ENCODE data around the gene LMX1A.

The LMX1A gene

DNA sequence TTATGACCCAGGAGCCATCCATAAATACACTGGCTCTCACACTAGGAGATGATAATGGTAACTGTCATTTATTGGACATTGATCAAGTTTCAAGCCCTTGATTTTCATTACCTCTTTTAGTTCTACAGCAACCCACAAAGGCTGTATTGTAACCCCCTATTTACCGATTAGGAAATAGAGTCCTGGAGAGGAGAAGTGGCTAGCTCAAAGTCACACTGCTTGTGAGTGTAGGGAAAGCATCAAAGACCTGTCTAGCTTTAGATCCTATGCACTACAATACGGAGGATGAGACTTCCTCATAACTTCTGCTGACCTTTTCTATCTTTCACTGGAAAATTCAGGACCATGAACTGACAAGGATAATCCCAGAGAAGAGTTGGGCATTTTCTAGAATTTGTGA lies 115.2 kb downstream of the LMX1A start:
- no peak overlapping the region for H3K4ac ChIP-seq (ENCODE audit: low read depth in 1 of 2, low read length in 2 of 2)
- H3K4me2 ChIP-seq (ENCODE audit: low read length, poor library complexity, severe bottlenecking), result no peak overlapping the region
- no peak overlapping the region for H3K18ac ChIP-seq (ENCODE audit: low read depth in 1 of 2, low read length in 2 of 2)
- no peak overlapping the region for H2BK12ac ChIP-seq (ENCODE audit: low read length in 2 of 2)
- WGBS, result 100% methylated on average over 1 of the region's 2 CpGs
- H3K23ac ChIP-seq (ENCODE audit: low read length in 2 of 2), result no peak overlapping the region
- H2BK5ac ChIP-seq (ENCODE audit: low read depth, low read length, poor library complexity, severe bottlenecking), result no peak overlapping the region
- no peaks in the 10 kb centered on the region for H3K4me1 ChIP-seq (ENCODE audit: control insufficient read depth, insufficient read depth, low read depth, low read length)
- no peak overlapping the region for H3K4me3 ChIP-seq (ENCODE audit: insufficient read depth in 1 of 2, low read depth in 1 of 2, low read length in 2 of 2)
- no peak overlapping the region for H3K14ac ChIP-seq (ENCODE audit: low read length in 2 of 2)
- H2AK5ac ChIP-seq (ENCODE audit: low read length, severe bottlenecking), result no peak overlapping the region
- no peak overlapping the region for H2BK15ac ChIP-seq (ENCODE audit: low read depth, poor library complexity, severe bottlenecking)
- H4K91ac ChIP-seq (ENCODE audit: low read length), result no peak overlapping the region
- H3K27ac ChIP-seq (ENCODE audit: low read length, poor library complexity, severe bottlenecking), result no peak overlapping the region
- no peak overlapping the region for H3K9ac ChIP-seq (ENCODE audit: low read length)
- H3K27me3 ChIP-seq (ENCODE audit: control insufficient read depth in 1 of 2, insufficient read depth in 1 of 2, low read length in 2 of 2), result peaks cover 8 to 28% of the 10 kb centered on the region in 2 experiments
- no peaks in the 10 kb centered on the region for H3K36me3 ChIP-seq (ENCODE audit: control insufficient read depth in 1 of 2, insufficient read depth in 2 of 2, low read depth in 1 of 2, low read length in 2 of 2)
- no peaks in the 10 kb centered on the region for H3K9me3 ChIP-seq (ENCODE audit: control insufficient read depth, low read length)
- DNase-seq, result no peak
- H3K79me1 ChIP-seq (replicated peaks; ENCODE audit: low read length, poor library complexity, severe bottlenecking), result no peaks in the 10 kb centered on the region
- H4K8ac ChIP-seq (ENCODE audit: low read length), result no peak overlapping the region
- no peak overlapping the region for H2AFZ ChIP-seq (ENCODE audit: low read depth, low read length)
- no peak overlapping the region for H2BK120ac ChIP-seq (ENCODE audit: low read depth, low read length)

DNA sequence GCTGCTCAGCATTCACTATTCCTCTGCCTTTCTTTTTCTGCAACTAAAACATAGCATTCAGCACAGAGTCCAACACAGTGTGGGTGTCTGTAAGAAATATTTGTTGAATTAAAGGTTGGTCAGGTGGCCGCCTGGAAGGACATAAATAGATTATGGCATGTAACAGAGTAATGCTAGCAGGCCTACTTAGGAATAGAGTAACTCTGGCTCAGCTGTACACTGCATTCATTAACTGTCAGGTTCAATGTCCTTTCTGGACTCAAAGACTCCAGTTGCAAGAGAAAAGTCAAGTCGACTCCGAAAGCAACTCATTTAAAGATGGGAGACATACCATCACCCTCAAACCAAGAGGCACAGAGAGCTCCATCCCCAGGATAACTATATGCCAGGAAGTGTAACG lies 116.0 kb downstream of the LMX1A start:
- H2AK5ac ChIP-seq (ENCODE audit: low read length, severe bottlenecking), result no peak overlapping the region
- no peak overlapping the region for H3K23ac ChIP-seq (ENCODE audit: low read length in 2 of 2)
- WGBS, result 31% methylated on average over 3 of the region's 4 CpGs
- no peak overlapping the region for H2BK15ac ChIP-seq (ENCODE audit: low read depth, poor library complexity, severe bottlenecking)
- no peak overlapping the region for H2AFZ ChIP-seq (ENCODE audit: low read depth, low read length)
- H3K27ac ChIP-seq (ENCODE audit: low read length, poor library complexity, severe bottlenecking), result no peak overlapping the region
- no peak for DNase-seq
- H3K9me3 ChIP-seq (ENCODE audit: control insufficient read depth, low read length), result no peaks in the 10 kb centered on the region
- H3K4ac ChIP-seq (ENCODE audit: low read depth in 1 of 2, low read length in 2 of 2), result no peak overlapping the region
- H3K14ac ChIP-seq (ENCODE audit: low read length in 2 of 2), result no peak overlapping the region
- no peak overlapping the region for H3K4me3 ChIP-seq (ENCODE audit: insufficient read depth in 1 of 2, low read depth in 1 of 2, low read length in 2 of 2)
- H2BK12ac ChIP-seq (ENCODE audit: low read length in 2 of 2), result no peak overlapping the region
- H3K9ac ChIP-seq (ENCODE audit: low read length), result no peak overlapping the region
- no peak overlapping the region for H4K8ac ChIP-seq (ENCODE audit: low read length)
- peaks cover 16 to 36% of the 10 kb centered on the region in 2 experiments for H3K27me3 ChIP-seq (ENCODE audit: control insufficient read depth in 1 of 2, insufficient read depth in 1 of 2, low read length in 2 of 2)
- no peaks in the 10 kb centered on the region for H3K79me1 ChIP-seq (replicated peaks; ENCODE audit: low read length, poor library complexity, severe bottlenecking)
- H3K4me1 ChIP-seq (ENCODE audit: control insufficient read depth, insufficient read depth, low read depth, low read length), result peaks cover under 1% of the 10 kb centered on the region
- no peaks in the 10 kb centered on the region for H3K36me3 ChIP-seq (ENCODE audit: control insufficient read depth in 1 of 2, insufficient read depth in 2 of 2, low read depth in 1 of 2, low read length in 2 of 2)
- H3K18ac ChIP-seq (ENCODE audit: low read depth in 1 of 2, low read length in 2 of 2), result no peak overlapping the region
- no peak overlapping the region for H3K4me2 ChIP-seq (ENCODE audit: low read length, poor library complexity, severe bottlenecking)
- no peak overlapping the region for H4K91ac ChIP-seq (ENCODE audit: low read length)
- no peak overlapping the region for H2BK5ac ChIP-seq (ENCODE audit: low read depth, low read length, poor library complexity, severe bottlenecking)
- no peak overlapping the region for H2BK120ac ChIP-seq (ENCODE audit: low read depth, low read length)

- H3K4ac ChIP-seq (ENCODE audit: low read depth in 1 of 2, low read length in 2 of 2), result no peak overlapping the region
- H4K8ac ChIP-seq (ENCODE audit: low read length), result no peak overlapping the region
- H3K4me2 ChIP-seq (ENCODE audit: low read length, poor library complexity, severe bottlenecking), result no peak overlapping the region
- no peak overlapping the region for H3K14ac ChIP-seq (ENCODE audit: low read length in 2 of 2)
- no peak overlapping the region for H3K23ac ChIP-seq (ENCODE audit: low read length in 2 of 2)
- no peak overlapping the region for H2BK12ac ChIP-seq (ENCODE audit: low read length in 2 of 2)
- H2BK120ac ChIP-seq (ENCODE audit: low read depth, low read length), result no peak overlapping the region
- 42% methylated on average over 2 of the region's 2 CpGs for whole genome bisulfite sequencing
- no peak overlapping the region for H4K91ac ChIP-seq (ENCODE audit: low read length)
- H2AK5ac ChIP-seq (ENCODE audit: low read length, severe bottlenecking), result no peak overlapping the region
- H2BK5ac ChIP-seq (ENCODE audit: low read depth, low read length, poor library complexity, severe bottlenecking), result no peak overlapping the region
- no peak overlapping the region for H3K27ac ChIP-seq (ENCODE audit: low read length, poor library complexity, severe bottlenecking)
- H2AFZ ChIP-seq (ENCODE audit: low read depth, low read length), result no peak overlapping the region
- no peaks in the 10 kb centered on the region for H3K9me3 ChIP-seq (ENCODE audit: control insufficient read depth, low read length)
- H3K4me3 ChIP-seq (ENCODE audit: insufficient read depth in 1 of 2, low read depth in 1 of 2, low read length in 2 of 2), result no peak overlapping the region
- H3K79me1 ChIP-seq (replicated peaks; ENCODE audit: low read length, poor library complexity, severe bottlenecking), result no peaks in the 10 kb centered on the region
- no peak for DNase-seq
- H3K18ac ChIP-seq (ENCODE audit: low read depth in 1 of 2, low read length in 2 of 2), result no peak overlapping the region
- H3K9ac ChIP-seq (ENCODE audit: low read length), result no peak overlapping the region
- H3K36me3 ChIP-seq (ENCODE audit: control insufficient read depth in 1 of 2, insufficient read depth in 2 of 2, low read depth in 1 of 2, low read length in 2 of 2), result no peaks in the 10 kb centered on the region
- H2BK15ac ChIP-seq (ENCODE audit: low read depth, poor library complexity, severe bottlenecking), result no peak overlapping the region
- H3K27me3 ChIP-seq (ENCODE audit: control insufficient read depth in 1 of 2, insufficient read depth in 1 of 2, low read length in 2 of 2), result peaks cover 22 to 43% of the 10 kb centered on the region in 2 experiments
- H3K4me1 ChIP-seq (ENCODE audit: control insufficient read depth, insufficient read depth, low read depth, low read length), result peaks cover 5% of the 10 kb centered on the region
Measured at GRCh38 chr1:165239873-165240272, 116.6 kb downstream of the LMX1A start.

DNA sequence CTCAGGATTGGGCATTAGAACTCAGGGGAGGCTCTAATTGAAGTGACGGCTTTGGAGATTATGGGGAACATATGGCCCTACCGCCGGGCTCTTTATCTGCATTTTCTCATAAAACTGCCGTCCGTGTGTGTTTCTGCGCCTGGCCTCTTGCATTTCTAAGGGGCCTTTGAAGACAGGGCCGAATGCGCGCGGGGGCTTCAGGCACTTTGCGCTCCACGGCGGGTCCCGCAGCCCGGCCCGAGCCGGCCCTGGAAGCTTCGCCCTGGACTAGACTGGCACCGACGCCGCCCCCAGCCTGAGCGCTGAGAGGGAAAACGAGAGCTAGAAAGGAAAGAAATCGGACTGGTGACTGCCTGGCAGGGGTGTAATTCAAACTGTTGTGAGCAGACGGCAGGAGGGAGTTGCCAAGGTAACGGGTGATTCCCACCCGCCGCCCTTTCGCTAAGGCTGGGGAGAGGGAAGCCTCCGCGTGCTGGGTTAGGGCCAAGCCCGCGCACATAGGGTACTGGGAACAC lies 120.7 kb downstream of the LMX1A start:
- Histone ChIP-seq H4K91ac (ENCODE audit: low read length) (no peak overlapping the region), H4K8ac (ENCODE audit: low read length) (no peak overlapping the region), H3K18ac (ENCODE audit: low read depth in 1 of 2, low read length in 2 of 2) (no peak overlapping the region), H3K79me1 (replicated peaks; ENCODE audit: low read length, poor library complexity, severe bottlenecking) (no peaks in the 10 kb centered on the region), H3K4me2 (ENCODE audit: low read length, poor library complexity, severe bottlenecking) (peak overlapping the region; percentile 36), H2BK5ac (ENCODE audit: low read depth, low read length, poor library complexity, severe bottlenecking) (no peak overlapping the region), H2AFZ (ENCODE audit: low read depth, low read length) (no peak overlapping the region), H3K9ac (ENCODE audit: low read length) (peak overlapping the region; percentile 43), H2BK12ac (ENCODE audit: low read length in 2 of 2) (no peak overlapping the region), H3K4me1 (ENCODE audit: control insufficient read depth, insufficient read depth, low read depth, low read length) (peaks cover 5% of the 10 kb centered on the region), H3K4ac (ENCODE audit: low read depth in 1 of 2, low read length in 2 of 2) (no peak overlapping the region), H3K23ac (ENCODE audit: low read length in 2 of 2) (no peak overlapping the region), H3K4me3 (ENCODE audit: insufficient read depth in 1 of 2, low read depth in 1 of 2, low read length in 2 of 2) (peak overlapping the region in 1 of 2 experiments; percentile 68), H3K27me3 (ENCODE audit: control insufficient read depth in 1 of 2, insufficient read depth in 1 of 2, low read length in 2 of 2) (peaks cover 34 to 63% of the 10 kb centered on the region in 2 experiments), H3K14ac (ENCODE audit: low read length in 2 of 2) (no peak overlapping the region), H3K36me3 (ENCODE audit: control insufficient read depth in 1 of 2, insufficient read depth in 2 of 2, low read depth in 1 of 2, low read length in 2 of 2) (no peaks in the 10 kb centered on the region), H2BK120ac (ENCODE audit: low read depth, low read length) (no peak overlapping the region), H3K27ac (ENCODE audit: low read length, poor library complexity, severe bottlenecking) (no peak overlapping the region), H3K9me3 (ENCODE audit: control insufficient read depth, low read length) (no peaks in the 10 kb centered on the region), H2AK5ac (ENCODE audit: low read length, severe bottlenecking) (no peak overlapping the region), H2BK15ac (ENCODE audit: low read depth, poor library complexity, severe bottlenecking) (no peak overlapping the region)
- DNase-seq, result no peak
- WGBS, result under 1% methylated on average over 33 of the region's 33 CpGs

Data from mesenchymal stem cell (in vitro differentiated cells and primary cell).